Measurements from ENCODE around the gene KIAA1755.

GRCh38 chr20:38256966-38257365, 3.6 kb downstream of the KIAA1755 start:
- TF ChIP-seq POLR2AphosphoS5 (IDR thresholded peaks at IDR 0.05) (no peak), CTCF (IDR thresholded peaks at IDR 0.05; ENCODE audit: poor library complexity, severe bottlenecking) (no peak), REST (IDR thresholded peaks at IDR 0.05; ENCODE audit: borderline replicate concordance) (no peak)

Measured in neural cell (in vitro differentiated cells).